HG02763 (cell line): ENCODE measurements around the gene RCAN1.

Experiments used
- ATAC-seq: cut with Tn5 transposase; IDR thresholded peaks from one replicate; pipeline ENCODE4 v1.9.1; 2021; ENCODE audit warnings: mild to moderate bottlenecking, moderate library complexity; ENCODE audit not compliant: unreplicated experiment

RCAN1 gene

GRCh38 chr21:34614628-34615486 lies at the start of gene RCAN1:
TSS of gene RCAN1 (minus strand) at chr21:34615113. CDS start at chr21:34615011, 102 bp downstream.
- peak; percentile 98 for ATAC-seq

GRCh38 chr21:34661848-34662247 lies 46.9 kb upstream of the RCAN1 start:
- no peak for ATAC-seq

GRCh38 chr21:34653522-34653921 lies 38.6 kb upstream of the RCAN1 start:
- ATAC-seq, result no peak

- ATAC-seq, result no peak
Measured at GRCh38 chr21:34651642-34652041, 36.7 kb upstream of the RCAN1 start.

GRCh38 chr21:34650861-34651431 lies 36.0 kb upstream of the RCAN1 start:
- no peak for ATAC-seq

- no peak for ATAC-seq
Measured at GRCh38 chr21:34649400-34649799, 34.5 kb upstream of the RCAN1 start.

- ATAC-seq, result no peak
Measured at GRCh38 chr21:34648739-34649297, 33.9 kb upstream of the RCAN1 start.

GRCh38 chr21:34647555-34647954 lies 32.6 kb upstream of the RCAN1 start:
- no peak for ATAC-seq

GRCh38 chr21:34644825-34645224 lies 29.9 kb upstream of the RCAN1 start:
- ATAC-seq, result no peak

GRCh38 chr21:34642211-34643075 lies 27.5 kb upstream of the RCAN1 start:
- peak; percentile 47 for ATAC-seq

- no peak for ATAC-seq
Measured at GRCh38 chr21:34640858-34641257, 25.9 kb upstream of the RCAN1 start.

GRCh38 chr21:34639882-34640788 lies 25.2 kb upstream of the RCAN1 start:
- no peak for ATAC-seq

- ATAC-seq, result no peak
Measured at GRCh38 chr21:34639250-34639649, 24.3 kb upstream of the RCAN1 start.

GRCh38 chr21:34636961-34637360 lies 22.0 kb upstream of the RCAN1 start:
- no peak for ATAC-seq

- no peak for ATAC-seq
Measured at GRCh38 chr21:34635307-34635706, 20.4 kb upstream of the RCAN1 start.

- ATAC-seq, result no peak
Measured at GRCh38 chr21:34632498-34632897, 17.6 kb upstream of the RCAN1 start.

GRCh38 chr21:34630536-34631143 lies 15.7 kb upstream of the RCAN1 start:
- no peak for ATAC-seq

- no peak for ATAC-seq
Measured at GRCh38 chr21:34626131-34626530, 11.2 kb upstream of the RCAN1 start.

GRCh38 chr21:34625030-34625593 lies 10.2 kb upstream of the RCAN1 start:
- ATAC-seq, result no peak
